ENCODE data around the gene GHR. TPM values are rescaled to one million over a fixed set of nuclear protein-coding genes. Genes with fewer than 3 reads are reported as not detected.
A peak's percentile ranks its signal among the peaks of the same experiment; 100 is the strongest.

GHR gene
- total and polyA plus RNA-seq, 3 experiments from 2014 or later = not detected

- Mint-ChIP-seq H3K4me3 (no peak overlapping the region), H3K36me3 (no peaks in the 10 kb centered on the region), H3K27me3 (peaks cover 3 to 26% of the 10 kb centered on the region in 2 donors), H3K27ac (no peak overlapping the region), H3K9me3 (no peaks in the 10 kb centered on the region), H3K4me1 (peaks cover 0 to 5% (median 2%) of the 10 kb centered on the region in 3 donors)
- DNase-seq = no peak
- Histone ChIP-seq H3K36me3 (ENCODE audit: insufficient read depth, low read length) (no peaks in the 10 kb centered on the region), H3K27ac (ENCODE audit: low read depth, low read length) (no peak overlapping the region), H3K4me3 (ENCODE audit: low read length) (no peak overlapping the region), H3K4me1 (ENCODE audit: insufficient read depth, low read length) (no peaks in the 10 kb centered on the region), H3K27me3 (ENCODE audit: insufficient read depth, low read length, poor library complexity, severe bottlenecking) (no peaks in the 10 kb centered on the region), H3K9me3 (ENCODE audit: low read length) (no peaks in the 10 kb centered on the region)
- CTCF ChIA-PET = interaction anchor here (1.2 to 3.2 kb wide), 6 partner anchors 8 to 185 kb away, joined by 3 to 10 read pairs (median 3); no protein-coding TSS in a partner anchor
- POLR2A ChIA-PET = no interaction called here
Measured at GRCh38 chr5:42582723-42583122, 159.5 kb downstream of the GHR start.

- no peaks in the 10 kb centered on the region for H3K27me3 ChIP-seq (ENCODE audit: insufficient read depth, low read length, poor library complexity, severe bottlenecking)
- DNase-seq = peak in 3 of 5 donors; percentile 7 to 45 (median 7)
- no peaks in the 10 kb centered on the region for H3K9me3 ChIP-seq (ENCODE audit: low read length)
- peaks cover 3 to 29% of the 10 kb centered on the region in 2 donors for H3K27me3 Mint-ChIP-seq
- no peak overlapping the region for H3K27ac ChIP-seq (ENCODE audit: low read depth, low read length)
- H3K36me3 ChIP-seq (ENCODE audit: insufficient read depth, low read length) = no peaks in the 10 kb centered on the region
- CTCF ChIA-PET = interaction anchor here (0.9 to 3.2 kb wide), 7 partner anchors 9 to 727 kb away, joined by 3 to 10 read pairs (median 3); no protein-coding TSS in a partner anchor
- POLR2A ChIA-PET = no interaction called here
- no peak overlapping the region for H3K4me3 Mint-ChIP-seq
- peaks cover 0 to 5% (median 2%) of the 10 kb centered on the region in 3 donors for H3K4me1 Mint-ChIP-seq
- H3K4me3 ChIP-seq (ENCODE audit: low read length) = no peak overlapping the region
- H3K36me3 Mint-ChIP-seq = no peaks in the 10 kb centered on the region
- no peak overlapping the region for H3K27ac Mint-ChIP-seq
- H3K9me3 Mint-ChIP-seq = no peaks in the 10 kb centered on the region
- H3K4me1 ChIP-seq (ENCODE audit: insufficient read depth, low read length) = no peaks in the 10 kb centered on the region
Measured at GRCh38 chr5:42583322-42583721, 160.1 kb downstream of the GHR start.

- POLR2A ChIA-PET = no interaction called here
- no peak overlapping the region for H3K27ac Mint-ChIP-seq
- H3K4me3 Mint-ChIP-seq = no peak overlapping the region
- peaks cover 5 to 30% of the 10 kb centered on the region in 2 donors for H3K27me3 Mint-ChIP-seq
- no peak for DNase-seq
- H3K4me1 ChIP-seq (ENCODE audit: insufficient read depth, low read length) = no peaks in the 10 kb centered on the region
- no peaks in the 10 kb centered on the region for H3K9me3 Mint-ChIP-seq
- H3K9me3 ChIP-seq (ENCODE audit: low read length) = no peaks in the 10 kb centered on the region
- no peaks in the 10 kb centered on the region for H3K36me3 ChIP-seq (ENCODE audit: insufficient read depth, low read length)
- H3K27ac ChIP-seq (ENCODE audit: low read depth, low read length) = no peak overlapping the region
- CTCF ChIA-PET = no interaction called here
- H3K4me3 ChIP-seq (ENCODE audit: low read length) = no peak overlapping the region
- H3K27me3 ChIP-seq (ENCODE audit: insufficient read depth, low read length, poor library complexity, severe bottlenecking) = no peaks in the 10 kb centered on the region
- H3K36me3 Mint-ChIP-seq = no peaks in the 10 kb centered on the region
- H3K4me1 Mint-ChIP-seq = peaks cover 2 to 5% (median 3%) of the 10 kb centered on the region in 3 donors
Measured at GRCh38 chr5:42586625-42587024, 163.4 kb downstream of the GHR start.

- no peak for DNase-seq
- no peaks in the 10 kb centered on the region for H3K9me3 ChIP-seq (ENCODE audit: low read length)
- Mint-ChIP-seq H3K4me3 (no peak overlapping the region), H3K9me3 (no peaks in the 10 kb centered on the region), H3K27me3 (peaks cover 5 to 32% of the 10 kb centered on the region in 2 donors), H3K36me3 (no peaks in the 10 kb centered on the region), H3K27ac (no peak overlapping the region), H3K4me1 (peaks cover 2 to 5% (median 3%) of the 10 kb centered on the region in 3 donors)
- H3K4me1 ChIP-seq (ENCODE audit: insufficient read depth, low read length) = no peaks in the 10 kb centered on the region
- ChIA-PET CTCF (no interaction called here), POLR2A (no interaction called here)
- H3K27me3 ChIP-seq (ENCODE audit: insufficient read depth, low read length, poor library complexity, severe bottlenecking) = no peaks in the 10 kb centered on the region
- H3K27ac ChIP-seq (ENCODE audit: low read depth, low read length) = peak overlapping the region; percentile 38
- H3K4me3 ChIP-seq (ENCODE audit: low read length) = no peak overlapping the region
- no peaks in the 10 kb centered on the region for H3K36me3 ChIP-seq (ENCODE audit: insufficient read depth, low read length)
Measured at GRCh38 chr5:42587096-42587723, 164.0 kb downstream of the GHR start.

- Mint-ChIP-seq H3K4me1 (peaks cover 0 to 3% (median 0%) of the 10 kb centered on the region in 3 donors), H3K27ac (no peak overlapping the region)
- CTCF ChIA-PET = no interaction called here
Measured at GRCh38 chr5:42590566-42590965, 167.3 kb downstream of the GHR start.

GRCh38 chr5:42591015-42591414, 167.8 kb downstream of the GHR start:
- no peak for DNase-seq
- Histone ChIP-seq H3K9me3 (ENCODE audit: low read length) (no peaks in the 10 kb centered on the region), H3K4me3 (ENCODE audit: low read length) (no peak overlapping the region), H3K4me1 (ENCODE audit: insufficient read depth, low read length) (no peaks in the 10 kb centered on the region), H3K27ac (ENCODE audit: low read depth, low read length) (no peak overlapping the region), H3K36me3 (ENCODE audit: insufficient read depth, low read length) (no peaks in the 10 kb centered on the region), H3K27me3 (ENCODE audit: insufficient read depth, low read length, poor library complexity, severe bottlenecking) (no peaks in the 10 kb centered on the region)
- H3K27ac Mint-ChIP-seq = no peak overlapping the region
- no peaks in the 10 kb centered on the region for H3K36me3 Mint-ChIP-seq
- ChIA-PET POLR2A (no interaction called here), CTCF (no interaction called here)
- no peaks in the 10 kb centered on the region for H3K9me3 Mint-ChIP-seq
- H3K4me3 Mint-ChIP-seq = no peak overlapping the region
- H3K27me3 Mint-ChIP-seq = peaks cover 7 to 47% of the 10 kb centered on the region in 2 donors
- H3K4me1 Mint-ChIP-seq = peaks cover 0 to 3% (median 0%) of the 10 kb centered on the region in 3 donors

More at GRCh38 chr5:42590566-42590965, 167.3 kb downstream of the GHR start:
- no peaks in the 10 kb centered on the region for H3K36me3 ChIP-seq (ENCODE audit: insufficient read depth, low read length)
- POLR2A ChIA-PET = no interaction called here
- DNase-seq = no peak
- no peak overlapping the region for H3K27ac ChIP-seq (ENCODE audit: low read depth, low read length)
- Mint-ChIP-seq H3K27me3 (peaks cover 6 to 46% of the 10 kb centered on the region in 2 donors), H3K9me3 (no peaks in the 10 kb centered on the region), H3K4me3 (no peak overlapping the region), H3K36me3 (no peaks in the 10 kb centered on the region)
- no peaks in the 10 kb centered on the region for H3K9me3 ChIP-seq (ENCODE audit: low read length)
- no peaks in the 10 kb centered on the region for H3K4me1 ChIP-seq (ENCODE audit: insufficient read depth, low read length)
- H3K4me3 ChIP-seq (ENCODE audit: low read length) = no peak overlapping the region
- no peaks in the 10 kb centered on the region for H3K27me3 ChIP-seq (ENCODE audit: insufficient read depth, low read length, poor library complexity, severe bottlenecking)

- no peak for DNase-seq
- Histone ChIP-seq H3K9me3 (ENCODE audit: low read length) (no peaks in the 10 kb centered on the region), H3K27ac (ENCODE audit: low read depth, low read length) (no peak overlapping the region), H3K4me3 (ENCODE audit: low read length) (no peak overlapping the region), H3K36me3 (ENCODE audit: insufficient read depth, low read length) (no peaks in the 10 kb centered on the region), H3K27me3 (ENCODE audit: insufficient read depth, low read length, poor library complexity, severe bottlenecking) (no peaks in the 10 kb centered on the region), H3K4me1 (ENCODE audit: insufficient read depth, low read length) (no peaks in the 10 kb centered on the region)
- Mint-ChIP-seq H3K4me3 (no peak overlapping the region), H3K9me3 (no peaks in the 10 kb centered on the region), H3K4me1 (peaks cover 0 to 3% (median 0%) of the 10 kb centered on the region in 3 donors), H3K27me3 (peaks cover 7 to 36% of the 10 kb centered on the region in 2 donors), H3K36me3 (no peaks in the 10 kb centered on the region), H3K27ac (no peak overlapping the region)
- ChIA-PET POLR2A (no interaction called here), CTCF (no interaction called here)
Measured at GRCh38 chr5:42592401-42593140, 169.3 kb downstream of the GHR start.

- Histone ChIP-seq H3K9me3 (ENCODE audit: low read length) (no peaks in the 10 kb centered on the region), H3K27ac (ENCODE audit: low read depth, low read length) (no peak overlapping the region), H3K36me3 (ENCODE audit: insufficient read depth, low read length) (no peaks in the 10 kb centered on the region), H3K4me3 (ENCODE audit: low read length) (no peak overlapping the region), H3K4me1 (ENCODE audit: insufficient read depth, low read length) (no peaks in the 10 kb centered on the region), H3K27me3 (ENCODE audit: insufficient read depth, low read length, poor library complexity, severe bottlenecking) (no peaks in the 10 kb centered on the region)
- Mint-ChIP-seq H3K27ac (no peak overlapping the region), H3K4me1 (peaks cover 0 to 3% (median 0%) of the 10 kb centered on the region in 3 donors), H3K4me3 (no peak overlapping the region), H3K36me3 (no peaks in the 10 kb centered on the region), H3K27me3 (peaks cover 6 to 30% of the 10 kb centered on the region in 2 donors), H3K9me3 (no peaks in the 10 kb centered on the region)
- DNase-seq = no peak
- ChIA-PET CTCF (no interaction called here), POLR2A (no interaction called here)
Measured at GRCh38 chr5:42593591-42593990, 170.4 kb downstream of the GHR start.
